ENCODE data around the gene C3orf62.

DNA sequence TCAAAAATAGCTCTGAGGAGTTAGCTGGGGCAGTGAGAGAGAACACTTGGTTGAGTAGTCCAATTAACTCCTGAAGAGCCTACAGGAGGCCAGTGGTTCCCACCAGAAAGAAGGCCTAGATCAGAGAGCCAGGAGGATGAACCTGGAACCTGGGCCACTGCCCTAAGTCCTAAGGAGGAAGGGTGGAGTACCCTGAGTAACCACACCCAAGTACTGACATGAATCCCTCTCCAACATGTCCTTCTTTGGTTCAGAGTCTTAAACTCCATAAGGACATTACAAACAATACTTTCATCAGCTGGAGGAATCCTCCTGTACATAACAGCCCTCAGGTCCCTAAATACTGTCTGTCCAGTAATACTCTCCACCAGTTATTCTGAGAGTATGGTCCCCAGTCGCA is 25.6 kb upstream of the C3orf62 start:
- TF ChIP-seq CTCF (conservative IDR thresholded peaks at IDR 0.05; ENCODE audit: low read depth, low read length) (no peak), MAFK (IDR thresholded peaks at IDR 0.05; ENCODE audit: low read depth, low read length) (no peak), POLR2A (IDR thresholded peaks at IDR 0.05; ENCODE audit: low read depth, low read length) (no peak), RAD21 (IDR thresholded peaks at IDR 0.05; ENCODE audit: low read length) (no peak), CEBPB (IDR thresholded peaks at IDR 0.05; ENCODE audit: low read depth, low read length) (no peak), NFE2L2 (IDR thresholded peaks at IDR 0.05; ENCODE audit: low read depth, low read length) (no peak), RFX5 (IDR thresholded peaks at IDR 0.05; ENCODE audit: low read depth, low read length) (no peak)
